SU-DHL-6 (cell line): ENCODE results near the gene VWA8.
"Not testable (repeated sequence)": the region's sequence is repeated elsewhere in the genome, so short reads cannot be mapped to it uniquely, and the experiment has no call there.

ENCODE experiments used
- H2AFZ ChIP-seq: fragments of 200-600 bp; sonication (generic); 2 replicates; pipeline ENCODE4 v1.6.1; 2014; ENCODE audit warnings: low read depth, mild to moderate bottlenecking, moderate library complexity, mixed read lengths, antibody characterized with exemption, low read length; ENCODE audit not compliant: severe bottlenecking
- H3F3A ChIP-seq: fragments of 200-600 bp; shearing (Covaris generic); 2 replicates; pipeline ENCODE4 v1.6.0; 2016; ENCODE audit warnings: antibody characterized with exemption, mild to moderate bottlenecking; ENCODE audit not compliant: insufficient read depth
- H3K27ac ChIP-seq: fragments of 200-600 bp; sonication (generic); 2 replicates; pipeline ENCODE4 v1.5.1; 2016; ENCODE audit warnings: low read depth, mild to moderate bottlenecking, low read length, moderate library complexity, mixed read lengths
- H3K27me3 ChIP-seq: fragments of 200-600 bp; sonication (generic), shearing (Covaris generic); 2 replicates; pipeline ENCODE4 v1.6.0; 2014; ENCODE audit warnings: mild to moderate bottlenecking, low read length
- H3K36me3 ChIP-seq: fragments of 200-600 bp; sonication (generic); 2 replicates; pipeline ENCODE4 v1.6.1; 2014; ENCODE audit warnings: mild to moderate bottlenecking, low read length, mixed read lengths
- H3K4me2 ChIP-seq: fragments of 300-600, 200-600 bp; shearing (Covaris generic), sonication (generic); 2 replicates; pipeline ENCODE4 v1.6.0; 2014; ENCODE audit warnings: low read length, low read depth, mild to moderate bottlenecking; ENCODE audit not compliant: poor library complexity, severe bottlenecking
- H3K4me3 ChIP-seq: fragments of 200-600 bp; sonication (generic); 2 replicates; pipeline ENCODE4 v1.5.1; 2014; ENCODE audit warnings: antibody characterized with exemption, low read length, mild to moderate bottlenecking, mixed read lengths; ENCODE audit not compliant: insufficient read depth, poor library complexity, severe bottlenecking
- H3K79me2 ChIP-seq: fragments of 200-600 bp; sonication (generic); 2 replicates; pipeline ENCODE4 v1.6.1; 2014; ENCODE audit warnings: mild to moderate bottlenecking, low read length, moderate library complexity; ENCODE audit not compliant: insufficient read depth
- H3K9ac ChIP-seq: fragments of 200-600 bp; sonication (generic); 2 replicates; pipeline ENCODE4 v1.7.0; 2014; ENCODE audit warnings: mild to moderate bottlenecking, low read length
- H3K9me2 ChIP-seq: fragments of 200-600 bp; sonication (generic); replicated peaks from 2 replicates; pipeline ENCODE4 v1.6.1; 2014; ENCODE audit warnings: low read length; ENCODE audit not compliant: insufficient read depth
- H3K9me3 ChIP-seq: fragments of 200-600 bp; sonication (generic); 2 replicates; pipeline ENCODE4 v1.6.1; 2014; ENCODE audit warnings: low read length, mixed read lengths; ENCODE audit not compliant: insufficient read depth
- H4K20me1 ChIP-seq: fragments of 200-600 bp; sonication (generic); 2 replicates; pipeline ENCODE4 v1.6.1; 2014; ENCODE audit warnings: low read depth, mild to moderate bottlenecking, antibody characterized with exemption, low read length, moderate library complexity, mixed read lengths
- CTCF ChIP-seq: fragments of 200-600 bp; sonication (generic); IDR thresholded peaks from one replicate; pipeline ENCODE4 v1.5.1; 2017; ENCODE audit warnings: antibody characterized with exemption, mild to moderate bottlenecking, low read length, moderate library complexity; ENCODE audit not compliant: insufficient read depth, poor library complexity, severe bottlenecking
- EZH2phosphoT487 ChIP-seq: fragments of 200-600 bp; sonication (generic), shearing (Covaris generic); conservative IDR thresholded peaks from 2 replicates; pipeline ENCODE4 v1.6.1; 2018; ENCODE audit warnings: mild to moderate bottlenecking, antibody characterized with exemption, low read length, moderate library complexity, mixed read lengths

Gene VWA8

GRCh38 chr13:41900918-41901317, 60.0 kb downstream of the VWA8 start:
- no peaks in the 10 kb centered on the region for H3K27me3 ChIP-seq
- no peak overlapping the region for H3K9ac ChIP-seq
- no peak for TF ChIP-seq CTCF
- no peak for TF ChIP-seq EZH2phosphoT487
- H3K27ac ChIP-seq, result no peak overlapping the region
- H3K9me3 ChIP-seq, result no peaks in the 10 kb centered on the region
- no peak overlapping the region for H2AFZ ChIP-seq
- H3K79me2 ChIP-seq, result no peaks in the 10 kb centered on the region
- H3K36me3 ChIP-seq, result no peaks in the 10 kb centered on the region
- H4K20me1 ChIP-seq, result no peaks in the 10 kb centered on the region
- H3K9me2 ChIP-seq, result no peaks in the 10 kb centered on the region
- H3F3A ChIP-seq, result peaks cover 3% of the 10 kb centered on the region; the same call in 1 of the 2 replicates
- H3K4me3 ChIP-seq, result no peak overlapping the region
- no peak overlapping the region for H3K4me2 ChIP-seq

GRCh38 chr13:41898411-41898810, 62.5 kb downstream of the VWA8 start:
- not testable (repeated sequence) for H3K9ac ChIP-seq, H3K4me3 ChIP-seq, H3K4me2 ChIP-seq, H2AFZ ChIP-seq, H3K27me3 ChIP-seq, H4K20me1 ChIP-seq, H3K36me3 ChIP-seq, H3K9me3 ChIP-seq, H3K9me2 ChIP-seq, H3K27ac ChIP-seq, H3K79me2 ChIP-seq, H3F3A ChIP-seq

GRCh38 chr13:41897126-41897525, 63.8 kb downstream of the VWA8 start:
- Histone ChIP-seq H3K4me2 (no peak overlapping the region), H3K79me2 (no peaks in the 10 kb centered on the region), H3K4me3 (no peak overlapping the region), H2AFZ (no peak overlapping the region), H3K9me3 (no peaks in the 10 kb centered on the region), H3F3A (peaks cover 3% of the 10 kb centered on the region; the same call in 1 of the 2 replicates), H3K9ac (no peak overlapping the region), H3K36me3 (no peaks in the 10 kb centered on the region), H3K27ac (no peak overlapping the region), H4K20me1 (no peaks in the 10 kb centered on the region), H3K9me2 (no peaks in the 10 kb centered on the region), H3K27me3 (no peaks in the 10 kb centered on the region)
- no peak for TF ChIP-seq EZH2phosphoT487
- no peak for TF ChIP-seq CTCF

- Histone ChIP-seq H3K9ac (no peak overlapping the region), H4K20me1 (no peaks in the 10 kb centered on the region), H3K79me2 (no peaks in the 10 kb centered on the region), H3K27me3 (no peaks in the 10 kb centered on the region), H3K27ac (no peak overlapping the region), H2AFZ (no peak overlapping the region), H3K4me2 (no peak overlapping the region), H3K4me3 (no peak overlapping the region), H3K9me2 (no peaks in the 10 kb centered on the region), H3K36me3 (no peaks in the 10 kb centered on the region), H3F3A (peaks cover 3% of the 10 kb centered on the region; the same call in 1 of the 2 replicates), H3K9me3 (no peaks in the 10 kb centered on the region)
- TF ChIP-seq CTCF, result no peak
- TF ChIP-seq EZH2phosphoT487, result no peak
These were observed 65.4 kb downstream of the VWA8 start for GRCh38 chr13:41895478-41895877.
